PFSK-1 (cell line): Measurements from ENCODE around the gene ACHE.

Source experiments
- FOXP2 ChIP-seq: optimal IDR thresholded peaks from 2 replicates; pipeline ENCODE3; 2011; ENCODE audit warnings: borderline replicate concordance, control low read depth, inconsistent platforms; ENCODE audit not compliant: insufficient read depth; ENCODE audit errors: extremely low read length, extremely low read depth
- POLR2AphosphoS5 ChIP-seq: IDR thresholded peaks from 2 replicates; pipeline ENCODE4 v1.6.1; 2012; ENCODE audit warnings: low read depth, mild to moderate bottlenecking, control low read depth, low read length, moderate library complexity
- SIN3A ChIP-seq: IDR thresholded peaks from 2 replicates; pipeline ENCODE4 v1.6.1; 2012; ENCODE audit warnings: mild to moderate bottlenecking, low read length, moderate library complexity, borderline replicate concordance; ENCODE audit not compliant: insufficient read depth
- TAF1 ChIP-seq: IDR thresholded peaks from 2 replicates; pipeline ENCODE4 v1.6.1; 2012; ENCODE audit warnings: low read length, control low read depth, borderline replicate concordance; ENCODE audit not compliant: insufficient read depth
- TF ChIP-seq, protein P1 (sequence below), 2 experiments: IDR thresholded peaks; 2 replicates each; pipeline versions ENCODE4 v1.6.1 to v1.8.0; 2011 to 2012; ENCODE audit warnings: low read depth in 2 of 2, low read length in 2 of 2, control low read depth in 1 of 2, inconsistent platforms in 1 of 2, mild to moderate bottlenecking in 1 of 2, moderate library complexity in 1 of 2; ENCODE audit not compliant: insufficient read depth in 1 of 2

Gene ACHE

DNA sequence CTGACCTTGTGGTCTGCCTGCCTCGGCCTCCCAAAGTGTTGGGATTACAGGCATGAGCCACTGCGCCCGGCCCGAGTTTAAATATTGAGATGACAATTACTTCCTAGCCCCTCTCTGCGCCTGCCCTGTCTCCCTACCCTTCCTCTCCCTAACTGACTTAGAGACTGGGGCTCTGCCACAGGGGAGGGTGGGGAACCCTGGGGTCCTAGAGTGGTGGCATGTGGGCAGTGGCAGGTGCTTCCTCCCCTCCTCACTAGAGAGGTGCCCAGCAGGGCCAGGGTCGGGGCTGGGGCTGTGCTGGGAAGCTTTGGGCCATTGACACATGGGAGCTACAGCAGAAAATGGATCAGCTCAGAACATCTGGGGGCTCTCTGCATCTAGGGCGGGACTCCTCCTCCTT is 7.0 kb upstream of the ACHE start:
- TF ChIP-seq, protein P1, sequence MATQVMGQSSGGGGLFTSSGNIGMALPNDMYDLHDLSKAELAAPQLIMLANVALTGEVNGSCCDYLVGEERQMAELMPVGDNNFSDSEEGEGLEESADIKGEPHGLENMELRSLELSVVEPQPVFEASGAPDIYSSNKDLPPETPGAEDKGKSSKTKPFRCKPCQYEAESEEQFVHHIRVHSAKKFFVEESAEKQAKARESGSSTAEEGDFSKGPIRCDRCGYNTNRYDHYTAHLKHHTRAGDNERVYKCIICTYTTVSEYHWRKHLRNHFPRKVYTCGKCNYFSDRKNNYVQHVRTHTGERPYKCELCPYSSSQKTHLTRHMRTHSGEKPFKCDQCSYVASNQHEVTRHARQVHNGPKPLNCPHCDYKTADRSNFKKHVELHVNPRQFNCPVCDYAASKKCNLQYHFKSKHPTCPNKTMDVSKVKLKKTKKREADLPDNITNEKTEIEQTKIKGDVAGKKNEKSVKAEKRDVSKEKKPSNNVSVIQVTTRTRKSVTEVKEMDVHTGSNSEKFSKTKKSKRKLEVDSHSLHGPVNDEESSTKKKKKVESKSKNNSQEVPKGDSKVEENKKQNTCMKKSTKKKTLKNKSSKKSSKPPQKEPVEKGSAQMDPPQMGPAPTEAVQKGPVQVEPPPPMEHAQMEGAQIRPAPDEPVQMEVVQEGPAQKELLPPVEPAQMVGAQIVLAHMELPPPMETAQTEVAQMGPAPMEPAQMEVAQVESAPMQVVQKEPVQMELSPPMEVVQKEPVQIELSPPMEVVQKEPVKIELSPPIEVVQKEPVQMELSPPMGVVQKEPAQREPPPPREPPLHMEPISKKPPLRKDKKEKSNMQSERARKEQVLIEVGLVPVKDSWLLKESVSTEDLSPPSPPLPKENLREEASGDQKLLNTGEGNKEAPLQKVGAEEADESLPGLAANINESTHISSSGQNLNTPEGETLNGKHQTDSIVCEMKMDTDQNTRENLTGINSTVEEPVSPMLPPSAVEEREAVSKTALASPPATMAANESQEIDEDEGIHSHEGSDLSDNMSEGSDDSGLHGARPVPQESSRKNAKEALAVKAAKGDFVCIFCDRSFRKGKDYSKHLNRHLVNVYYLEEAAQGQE (IDR thresholded peaks at IDR 0.05; ENCODE audit: insufficient read depth in 1 of 2, low read depth in 2 of 2, low read length in 2 of 2) = no peak
- TF ChIP-seq POLR2AphosphoS5 (no peak), SIN3A (no peak), FOXP2 (no peak)

- TF ChIP-seq, protein P1 (IDR thresholded peaks at IDR 0.05; ENCODE audit: insufficient read depth in 1 of 2, low read depth in 2 of 2, low read length in 2 of 2) = no peak
- TF ChIP-seq POLR2AphosphoS5 (no peak), TAF1 (no peak), FOXP2 (no peak), SIN3A (no peak)
Measured at GRCh38 chr7:100901921-100902332, 6.2 kb upstream of the ACHE start.

DNA sequence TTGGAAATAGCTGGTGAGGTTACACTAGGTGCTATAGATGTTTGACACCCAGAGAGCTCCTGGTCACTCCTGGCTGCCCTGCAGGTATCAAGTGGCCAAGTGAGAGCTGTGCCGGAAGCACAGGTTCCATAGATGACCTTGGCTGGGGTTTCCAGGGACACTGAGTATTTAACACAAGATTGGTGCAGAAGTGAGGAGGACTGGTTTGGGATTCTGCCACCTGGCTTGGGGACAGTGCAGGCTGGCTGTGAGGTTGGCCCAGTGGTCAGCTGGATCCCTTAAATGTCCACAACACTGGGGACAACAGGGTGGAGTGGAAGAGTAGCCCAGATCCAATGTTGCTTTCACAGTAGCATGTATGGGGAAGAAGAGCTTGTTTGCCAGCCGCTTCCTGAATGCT is 5.3 kb upstream of the ACHE start:
- TF ChIP-seq POLR2AphosphoS5 (no peak), SIN3A (no peak), FOXP2 (no peak), TAF1 (no peak)
- TF ChIP-seq, protein P1 (IDR thresholded peaks at IDR 0.05; ENCODE audit: insufficient read depth in 1 of 2, low read depth in 2 of 2, low read length in 2 of 2) = no peak

GRCh38 chr7:100899432-100899831 is 3.7 kb upstream of the ACHE start:
- TF ChIP-seq POLR2AphosphoS5 (no peak), TAF1 (no peak), FOXP2 (no peak), SIN3A (no peak)
- TF ChIP-seq, protein P1 (IDR thresholded peaks at IDR 0.05; ENCODE audit: insufficient read depth in 1 of 2, low read depth in 2 of 2, low read length in 2 of 2) = no peak
